ENCODE results near the gene CCDC70.

GRCh38 chr13:51870616-51871015, 8.8 kb downstream of the CCDC70 start:
- TF ChIP-seq CTCF (IDR thresholded peaks at IDR 0.05; ENCODE audit: insufficient read depth, low read depth, low read length) (no peak), EZH2 (IDR thresholded peaks at IDR 0.05; ENCODE audit: insufficient read depth, low read length) (no peak)

Measured in astrocyte (in vitro differentiated cells and primary cell).